GM13976 (cell line): ENCODE measurements around the gene STX1B.
A peak's percentile ranks its signal among the peaks of the same experiment; 100 is the strongest.

Experiments used
- DNase-seq: peaks from one replicate; pipeline ENCODE4 v3.0.0; 2012; ENCODE audit warnings: low spot score
- CTCF ChIP-seq: IDR thresholded peaks from 2 replicates; pipeline ENCODE4 v1.5.1; 2012; ENCODE audit warnings: borderline replicate concordance, mild to moderate bottlenecking; ENCODE audit not compliant: insufficient read depth; ENCODE audit errors: extremely low read depth, missing control alignments, control extremely low read depth
- in situ Hi-C: fragments of 300-500 bp; cut with MboI; formaldehyde crosslinking; loops from one replicate; pipeline ENCODE4 v1.12.0; 2022; ENCODE audit warnings: low sequenced_read_pairs, mixed read lengths, inconsistent platforms; ENCODE audit not compliant: unreplicated experiment

STX1B gene

GRCh38 chr16:30951193-30951592 is 59.2 kb downstream of the STX1B start:
- DNase-seq, result no peak
- TF ChIP-seq CTCF, result no peak
- in situ Hi-C loops, result loop anchor here (25.0 kb wide), 1 partner anchor 911 kb away; the partner anchor contains the start of gene ZNF267

- no peak for DNase-seq
- in situ Hi-C loops, result loop anchor here (25.0 kb wide), 1 partner anchor 912 kb away; the partner anchor contains the start of gene ZNF267
- no peak for TF ChIP-seq CTCF
Measured at GRCh38 chr16:30950516-30951065, 59.8 kb downstream of the STX1B start.

- in situ Hi-C loops, result loop anchor here (25.0 kb wide), 1 partner anchor 912 kb away; the partner anchor contains the start of gene ZNF267
- DNase-seq, result peak; percentile 71
- TF ChIP-seq CTCF, result peak; percentile 20
Measured at GRCh38 chr16:30949650-30950515, 60.6 kb downstream of the STX1B start.

GRCh38 chr16:30948667-30949649 is 61.5 kb downstream of the STX1B start, which contains the start of gene ORAI3:
Gene ORAI3, plus strand, starts transcription at chr16:30949068. Its CDS starts 222 bp downstream, at chr16:30949290.
- TF ChIP-seq CTCF, result no peak
- in situ Hi-C loops, result no loop called here
- DNase-seq, result peak; percentile 89

- in situ Hi-C loops, result no loop called here
- TF ChIP-seq CTCF, result no peak
- peak; percentile 66 for DNase-seq
Measured at GRCh38 chr16:30947859-30948666, 62.4 kb downstream of the STX1B start.
